A549 treated with dexamethasone at 1 μM for 4 hours (cell line): ENCODE data around the gene RHBG. TPM values are rescaled to one million over a fixed set of nuclear protein-coding genes. Genes with fewer than 3 reads are reported as not detected.

ENCODE experiments used
- total RNA-seq: library from RNA; stranded (reverse); fragments of 200-300 nt; extraction: Qiagen RNA extraction; gene quantifications from 5 replicates; pipeline ENCODE4 v1.2.3, GENCODE V29; 2022

The RHBG gene, protein sequence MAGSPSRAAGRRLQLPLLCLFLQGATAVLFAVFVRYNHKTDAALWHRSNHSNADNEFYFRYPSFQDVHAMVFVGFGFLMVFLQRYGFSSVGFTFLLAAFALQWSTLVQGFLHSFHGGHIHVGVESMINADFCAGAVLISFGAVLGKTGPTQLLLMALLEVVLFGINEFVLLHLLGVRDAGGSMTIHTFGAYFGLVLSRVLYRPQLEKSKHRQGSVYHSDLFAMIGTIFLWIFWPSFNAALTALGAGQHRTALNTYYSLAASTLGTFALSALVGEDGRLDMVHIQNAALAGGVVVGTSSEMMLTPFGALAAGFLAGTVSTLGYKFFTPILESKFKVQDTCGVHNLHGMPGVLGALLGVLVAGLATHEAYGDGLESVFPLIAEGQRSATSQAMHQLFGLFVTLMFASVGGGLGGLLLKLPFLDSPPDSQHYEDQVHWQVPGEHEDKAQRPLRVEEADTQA
- total RNA-seq, result not detected in 5 replicates

GRCh38 chr1:156368889-156369684 is at the start of gene RHBG:
Gene RHBG (plus strand): TSS chr1:156369211. CDS start chr1:156369250, 39 bp downstream.

GRCh38 chr1:156338180-156338976 is 30.6 kb upstream of the RHBG start, which contains the start of the genes CCT3 and TSACC:
Gene CCT3 (minus strand): TSS chr1:156338292. CDS start chr1:156338184, 108 bp downstream.
Gene TSACC (plus strand): TSS chr1:156338526. CDS start chr1:156339758, 1,232 bp downstream.

Other genes with a start within 250 kb of the RHBG start
- gene SEMA4A, start 215.6 kb upstream of the RHBG start, total RNA-seq, result 0.31 to 0.51 TPM (median 0.42 TPM) in 5 replicates
- gene SLC25A44, start 175.1 kb upstream of the RHBG start, total RNA-seq, result 26.3 to 31.0 TPM (median 27.5 TPM) in 5 replicates
- 55.3 to 59.8 TPM (median 58.8 TPM) in 5 replicates for gene PMF1, start 156.2 kb upstream of the RHBG start, total RNA-seq
- gene BGLAP, start 127.0 kb upstream of the RHBG start, total RNA-seq, result 0.23 to 0.47 TPM (median 0.29 TPM) in 3 of 5 replicates, not detected in the others
- 2.4 to 4.7 TPM (median 2.8 TPM) in 5 replicates for gene PAQR6, start 121.2 kb upstream of the RHBG start, total RNA-seq
- gene SMG5, start 86.4 kb upstream of the RHBG start, total RNA-seq, result 33.2 to 45.5 TPM (median 42.2 TPM) in 5 replicates
- gene TMEM79, start 84.9 kb upstream of the RHBG start, total RNA-seq, result 4.8 to 8.1 TPM (median 7.4 TPM) in 5 replicates
- gene GLMP, start 73.5 kb upstream of the RHBG start, total RNA-seq, result 32.2 to 45.8 TPM (median 45.0 TPM) in 5 replicates
- gene VHLL, start 69.9 kb upstream of the RHBG start, total RNA-seq, result not detected in 5 replicates
- gene CCT3, start 30.9 kb upstream of the RHBG start, total RNA-seq, result 383 to 409 TPM (median 404 TPM) in 5 replicates
- gene TSACC, start 30.7 kb upstream of the RHBG start, total RNA-seq, result 2.2 to 3.0 TPM (median 2.5 TPM) in 5 replicates
- gene MEF2D, start 131.6 kb downstream of the RHBG start, total RNA-seq, result 19.8 to 38.2 TPM (median 33.5 TPM) in 5 replicates
- gene IQGAP3, start 203.4 kb downstream of the RHBG start, total RNA-seq, result 9.2 to 20.0 TPM (median 17.9 TPM) in 5 replicates
- gene TTC24, start 210.5 kb downstream of the RHBG start, total RNA-seq, result not detected in 5 replicates
- gene NAXE, start 222.6 kb downstream of the RHBG start, total RNA-seq, result 148 to 167 TPM (median 154 TPM) in 5 replicates
- 63.7 to 88.0 TPM (median 65.8 TPM) in 5 replicates for gene GPATCH4, start 232.3 kb downstream of the RHBG start, total RNA-seq